ENCODE measurements around the gene GNB3.

GRCh38 chr12:6894321-6894720 is 53.6 kb downstream of the GNB3 start:
- TF ChIP-seq SMC3 (IDR thresholded peaks at IDR 0.05; ENCODE audit: low read depth, low read length) (no peak), TAF1 (IDR thresholded peaks at IDR 0.05; ENCODE audit: borderline replicate concordance, low read depth, low read length) (no peak), CTCF (IDR thresholded peaks at IDR 0.05) (no peak), USF2 (IDR thresholded peaks at IDR 0.05; ENCODE audit: borderline replicate concordance, low read depth, low read length) (no peak)
- TF ChIP-seq, protein P1, sequence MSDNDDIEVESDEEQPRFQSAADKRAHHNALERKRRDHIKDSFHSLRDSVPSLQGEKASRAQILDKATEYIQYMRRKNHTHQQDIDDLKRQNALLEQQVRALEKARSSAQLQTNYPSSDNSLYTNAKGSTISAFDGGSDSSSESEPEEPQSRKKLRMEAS (IDR thresholded peaks at IDR 0.05; ENCODE audit: low read depth): no peak
- TF ChIP-seq, protein P2, sequence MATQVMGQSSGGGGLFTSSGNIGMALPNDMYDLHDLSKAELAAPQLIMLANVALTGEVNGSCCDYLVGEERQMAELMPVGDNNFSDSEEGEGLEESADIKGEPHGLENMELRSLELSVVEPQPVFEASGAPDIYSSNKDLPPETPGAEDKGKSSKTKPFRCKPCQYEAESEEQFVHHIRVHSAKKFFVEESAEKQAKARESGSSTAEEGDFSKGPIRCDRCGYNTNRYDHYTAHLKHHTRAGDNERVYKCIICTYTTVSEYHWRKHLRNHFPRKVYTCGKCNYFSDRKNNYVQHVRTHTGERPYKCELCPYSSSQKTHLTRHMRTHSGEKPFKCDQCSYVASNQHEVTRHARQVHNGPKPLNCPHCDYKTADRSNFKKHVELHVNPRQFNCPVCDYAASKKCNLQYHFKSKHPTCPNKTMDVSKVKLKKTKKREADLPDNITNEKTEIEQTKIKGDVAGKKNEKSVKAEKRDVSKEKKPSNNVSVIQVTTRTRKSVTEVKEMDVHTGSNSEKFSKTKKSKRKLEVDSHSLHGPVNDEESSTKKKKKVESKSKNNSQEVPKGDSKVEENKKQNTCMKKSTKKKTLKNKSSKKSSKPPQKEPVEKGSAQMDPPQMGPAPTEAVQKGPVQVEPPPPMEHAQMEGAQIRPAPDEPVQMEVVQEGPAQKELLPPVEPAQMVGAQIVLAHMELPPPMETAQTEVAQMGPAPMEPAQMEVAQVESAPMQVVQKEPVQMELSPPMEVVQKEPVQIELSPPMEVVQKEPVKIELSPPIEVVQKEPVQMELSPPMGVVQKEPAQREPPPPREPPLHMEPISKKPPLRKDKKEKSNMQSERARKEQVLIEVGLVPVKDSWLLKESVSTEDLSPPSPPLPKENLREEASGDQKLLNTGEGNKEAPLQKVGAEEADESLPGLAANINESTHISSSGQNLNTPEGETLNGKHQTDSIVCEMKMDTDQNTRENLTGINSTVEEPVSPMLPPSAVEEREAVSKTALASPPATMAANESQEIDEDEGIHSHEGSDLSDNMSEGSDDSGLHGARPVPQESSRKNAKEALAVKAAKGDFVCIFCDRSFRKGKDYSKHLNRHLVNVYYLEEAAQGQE (IDR thresholded peaks at IDR 0.05; ENCODE audit: low read depth, low read length): no peak

All from SK-N-SH (cell line).